ENCODE data around the gene P2RX7. TPM values are rescaled to one million over a fixed set of nuclear protein-coding genes. Genes with fewer than 3 reads are reported as not detected.

The P2RX7 gene
- total RNA-seq, 4 donors from 2014 or later: 1.6 to 2.7 (median 2.2) TPM

- Histone ChIP-seq H3K9me3 (no peaks in the 10 kb centered on the region), H3K36me3 (no peaks in the 10 kb centered on the region), H3K27ac (peak overlapping the region in 3 of 4 donors; percentile 80 to 84 (median 80)), H3K27me3 (no peaks in the 10 kb centered on the region), H3K4me3 (no peak overlapping the region), H3K4me1 (peaks cover 3 to 54% (median 23%) of the 10 kb centered on the region in 3 donors)
- no peak for TF ChIP-seq POLR2A (IDR thresholded peaks at IDR 0.05)
- no peak for TF ChIP-seq CTCF (IDR thresholded peaks at IDR 0.05)
- no peak for DNase-seq
- WGBS, 2 donors: 81 to 92% methylated on average over 2 to 4 of the region's 4 CpGs
- intact Hi-C loops (cut with DNase I): no loop called here
Measured at GRCh38 chr12:121131941-121132341, 735 bp upstream of the P2RX7 start.

GRCh38 chr12:121133838-121134237 is 1.2 kb downstream of the P2RX7 start:
- no peak for DNase-seq
- peaks cover 3 to 42% (median 19%) of the 10 kb centered on the region in 3 donors for H3K4me1 ChIP-seq
- no peak overlapping the region for H3K4me3 ChIP-seq
- intact Hi-C loops (cut with DNase I): no loop called here
- WGBS, 2 donors: 84 to 88% methylated on average over 7 of the region's 7 CpGs
- no peaks in the 10 kb centered on the region for H3K9me3 ChIP-seq
- H3K27me3 ChIP-seq: no peaks in the 10 kb centered on the region
- H3K36me3 ChIP-seq: peaks cover 0 to 6% (median 0%) of the 10 kb centered on the region in 3 donors
- peak overlapping the region; percentile 64 to 84 (median 80) for H3K27ac ChIP-seq
- TF ChIP-seq POLR2A (IDR thresholded peaks at IDR 0.05): no peak
- no peak for TF ChIP-seq CTCF (IDR thresholded peaks at IDR 0.05)

- TF ChIP-seq CTCF (IDR thresholded peaks at IDR 0.05) (no peak), POLR2A (IDR thresholded peaks at IDR 0.05) (no peak)
- WGBS, 2 donors: 92 to 93% methylated on average over 3 of the region's 3 CpGs
- Histone ChIP-seq H3K36me3 (peaks cover 0 to 6% (median 0%) of the 10 kb centered on the region in 3 donors), H3K9me3 (no peaks in the 10 kb centered on the region), H3K4me1 (peaks cover 0 to 34% (median 15%) of the 10 kb centered on the region in 3 donors), H3K27ac (no peak overlapping the region), H3K27me3 (no peaks in the 10 kb centered on the region), H3K4me3 (no peak overlapping the region)
- no peak for DNase-seq
- intact Hi-C loops (cut with DNase I): no loop called here
Measured at GRCh38 chr12:121135320-121135719, 2.6 kb downstream of the P2RX7 start.

- Histone ChIP-seq H3K4me1 (peaks cover 0 to 24% (median 10%) of the 10 kb centered on the region in 3 donors), H3K27me3 (no peaks in the 10 kb centered on the region), H3K36me3 (peaks cover 0 to 6% (median 0%) of the 10 kb centered on the region in 3 donors), H3K9me3 (no peaks in the 10 kb centered on the region), H3K27ac (no peak overlapping the region), H3K4me3 (no peak overlapping the region)
- intact Hi-C loops (cut with DNase I): no loop called here
- TF ChIP-seq POLR2A (IDR thresholded peaks at IDR 0.05): no peak
- TF ChIP-seq CTCF (IDR thresholded peaks at IDR 0.05): no peak
- 85 to 86% methylated on average over 4 of the region's 4 CpGs for WGBS, 2 donors
- no peak for DNase-seq
Measured at GRCh38 chr12:121137512-121137911, 4.8 kb downstream of the P2RX7 start.

- H3K27me3 ChIP-seq: no peaks in the 10 kb centered on the region
- intact Hi-C loops (cut with DNase I): no loop called here
- no peak for DNase-seq
- no peak for TF ChIP-seq CTCF (IDR thresholded peaks at IDR 0.05)
- no peak for TF ChIP-seq POLR2A (IDR thresholded peaks at IDR 0.05)
- WGBS, 2 donors: 82 to 87% methylated on average over 4 to 5 of the region's 5 CpGs
- H3K36me3 ChIP-seq: peaks cover 0 to 6% (median 0%) of the 10 kb centered on the region in 3 donors
- peaks cover 0 to 16% (median 7%) of the 10 kb centered on the region in 3 donors for H3K4me1 ChIP-seq
- no peaks in the 10 kb centered on the region for H3K9me3 ChIP-seq
- no peak overlapping the region for H3K27ac ChIP-seq
- H3K4me3 ChIP-seq: no peak overlapping the region
Measured at GRCh38 chr12:121138284-121138683, 5.6 kb downstream of the P2RX7 start.
